Measurements from ENCODE around the gene LEUTX.

DNA sequence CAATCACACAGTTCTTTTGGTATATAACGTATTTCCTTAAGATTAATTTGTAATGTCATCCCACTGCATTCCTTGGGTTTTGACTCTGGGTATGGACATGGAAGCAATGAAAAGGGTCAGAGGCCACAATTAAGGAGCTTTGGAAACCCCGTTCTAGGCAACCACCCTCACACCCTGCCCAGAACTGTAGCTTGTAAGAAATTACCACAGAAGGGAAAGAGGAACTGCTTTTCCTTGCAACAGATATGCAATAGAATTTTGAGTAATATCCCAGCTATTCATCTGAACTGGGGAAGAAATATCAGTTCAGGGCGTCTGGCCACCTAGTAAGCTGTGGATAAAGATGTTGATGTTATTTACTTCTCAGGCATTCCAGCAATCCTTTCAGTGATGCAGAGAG, 39.8 kb upstream of the LEUTX start:
- TF ChIP-seq, protein P1, sequence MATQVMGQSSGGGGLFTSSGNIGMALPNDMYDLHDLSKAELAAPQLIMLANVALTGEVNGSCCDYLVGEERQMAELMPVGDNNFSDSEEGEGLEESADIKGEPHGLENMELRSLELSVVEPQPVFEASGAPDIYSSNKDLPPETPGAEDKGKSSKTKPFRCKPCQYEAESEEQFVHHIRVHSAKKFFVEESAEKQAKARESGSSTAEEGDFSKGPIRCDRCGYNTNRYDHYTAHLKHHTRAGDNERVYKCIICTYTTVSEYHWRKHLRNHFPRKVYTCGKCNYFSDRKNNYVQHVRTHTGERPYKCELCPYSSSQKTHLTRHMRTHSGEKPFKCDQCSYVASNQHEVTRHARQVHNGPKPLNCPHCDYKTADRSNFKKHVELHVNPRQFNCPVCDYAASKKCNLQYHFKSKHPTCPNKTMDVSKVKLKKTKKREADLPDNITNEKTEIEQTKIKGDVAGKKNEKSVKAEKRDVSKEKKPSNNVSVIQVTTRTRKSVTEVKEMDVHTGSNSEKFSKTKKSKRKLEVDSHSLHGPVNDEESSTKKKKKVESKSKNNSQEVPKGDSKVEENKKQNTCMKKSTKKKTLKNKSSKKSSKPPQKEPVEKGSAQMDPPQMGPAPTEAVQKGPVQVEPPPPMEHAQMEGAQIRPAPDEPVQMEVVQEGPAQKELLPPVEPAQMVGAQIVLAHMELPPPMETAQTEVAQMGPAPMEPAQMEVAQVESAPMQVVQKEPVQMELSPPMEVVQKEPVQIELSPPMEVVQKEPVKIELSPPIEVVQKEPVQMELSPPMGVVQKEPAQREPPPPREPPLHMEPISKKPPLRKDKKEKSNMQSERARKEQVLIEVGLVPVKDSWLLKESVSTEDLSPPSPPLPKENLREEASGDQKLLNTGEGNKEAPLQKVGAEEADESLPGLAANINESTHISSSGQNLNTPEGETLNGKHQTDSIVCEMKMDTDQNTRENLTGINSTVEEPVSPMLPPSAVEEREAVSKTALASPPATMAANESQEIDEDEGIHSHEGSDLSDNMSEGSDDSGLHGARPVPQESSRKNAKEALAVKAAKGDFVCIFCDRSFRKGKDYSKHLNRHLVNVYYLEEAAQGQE (IDR thresholded peaks at IDR 0.05; ENCODE audit: unreplicated experiment) = no peak
- TF ChIP-seq, protein P2, sequence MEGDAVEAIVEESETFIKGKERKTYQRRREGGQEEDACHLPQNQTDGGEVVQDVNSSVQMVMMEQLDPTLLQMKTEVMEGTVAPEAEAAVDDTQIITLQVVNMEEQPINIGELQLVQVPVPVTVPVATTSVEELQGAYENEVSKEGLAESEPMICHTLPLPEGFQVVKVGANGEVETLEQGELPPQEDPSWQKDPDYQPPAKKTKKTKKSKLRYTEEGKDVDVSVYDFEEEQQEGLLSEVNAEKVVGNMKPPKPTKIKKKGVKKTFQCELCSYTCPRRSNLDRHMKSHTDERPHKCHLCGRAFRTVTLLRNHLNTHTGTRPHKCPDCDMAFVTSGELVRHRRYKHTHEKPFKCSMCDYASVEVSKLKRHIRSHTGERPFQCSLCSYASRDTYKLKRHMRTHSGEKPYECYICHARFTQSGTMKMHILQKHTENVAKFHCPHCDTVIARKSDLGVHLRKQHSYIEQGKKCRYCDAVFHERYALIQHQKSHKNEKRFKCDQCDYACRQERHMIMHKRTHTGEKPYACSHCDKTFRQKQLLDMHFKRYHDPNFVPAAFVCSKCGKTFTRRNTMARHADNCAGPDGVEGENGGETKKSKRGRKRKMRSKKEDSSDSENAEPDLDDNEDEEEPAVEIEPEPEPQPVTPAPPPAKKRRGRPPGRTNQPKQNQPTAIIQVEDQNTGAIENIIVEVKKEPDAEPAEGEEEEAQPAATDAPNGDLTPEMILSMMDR (conservative IDR thresholded peaks at IDR 0.05; ENCODE audit: low read depth in 2 of 2) = no peak
- TF ChIP-seq EZH2 (IDR thresholded peaks at IDR 0.05; ENCODE audit: low read depth, unreplicated experiment) (no peak), POLR2AphosphoS5 (IDR thresholded peaks at IDR 0.05; ENCODE audit: low read depth) (no peak), CREB1 (CRISPR knock-in tag; IDR thresholded peaks at IDR 0.05; ENCODE audit: low read depth) (no peak), JUNB (IDR thresholded peaks at IDR 0.05; ENCODE audit: unreplicated experiment) (no peak), EZH2phosphoT487 (IDR thresholded peaks at IDR 0.05; ENCODE audit: unreplicated experiment) (no peak), STAT1 (IDR thresholded peaks at IDR 0.05; ENCODE audit: unreplicated experiment) (no peak), NANOG (IDR thresholded peaks at IDR 0.05; ENCODE audit: borderline replicate concordance) (no peak), ZNF114 (CRISPR knock-in tag; IDR thresholded peaks at IDR 0.05) (no peak), ZNF331 (CRISPR knock-in tag; IDR thresholded peaks at IDR 0.05; ENCODE audit: low read depth) (no peak)
- TF ChIP-seq, protein P3, sequence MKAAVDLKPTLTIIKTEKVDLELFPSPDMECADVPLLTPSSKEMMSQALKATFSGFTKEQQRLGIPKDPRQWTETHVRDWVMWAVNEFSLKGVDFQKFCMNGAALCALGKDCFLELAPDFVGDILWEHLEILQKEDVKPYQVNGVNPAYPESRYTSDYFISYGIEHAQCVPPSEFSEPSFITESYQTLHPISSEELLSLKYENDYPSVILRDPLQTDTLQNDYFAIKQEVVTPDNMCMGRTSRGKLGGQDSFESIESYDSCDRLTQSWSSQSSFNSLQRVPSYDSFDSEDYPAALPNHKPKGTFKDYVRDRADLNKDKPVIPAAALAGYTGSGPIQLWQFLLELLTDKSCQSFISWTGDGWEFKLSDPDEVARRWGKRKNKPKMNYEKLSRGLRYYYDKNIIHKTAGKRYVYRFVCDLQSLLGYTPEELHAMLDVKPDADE (IDR thresholded peaks at IDR 0.05) = no peak
